GM18526 (cell line): ENCODE measurements around the gene SCD.

Experiments
- POLR2A ChIP-seq: IDR thresholded peaks from 3 replicates; pipeline ENCODE4 v1.6.1; 2011; ENCODE audit not compliant: insufficient read length; ENCODE audit errors: extremely low read depth

Gene SCD

DNA sequence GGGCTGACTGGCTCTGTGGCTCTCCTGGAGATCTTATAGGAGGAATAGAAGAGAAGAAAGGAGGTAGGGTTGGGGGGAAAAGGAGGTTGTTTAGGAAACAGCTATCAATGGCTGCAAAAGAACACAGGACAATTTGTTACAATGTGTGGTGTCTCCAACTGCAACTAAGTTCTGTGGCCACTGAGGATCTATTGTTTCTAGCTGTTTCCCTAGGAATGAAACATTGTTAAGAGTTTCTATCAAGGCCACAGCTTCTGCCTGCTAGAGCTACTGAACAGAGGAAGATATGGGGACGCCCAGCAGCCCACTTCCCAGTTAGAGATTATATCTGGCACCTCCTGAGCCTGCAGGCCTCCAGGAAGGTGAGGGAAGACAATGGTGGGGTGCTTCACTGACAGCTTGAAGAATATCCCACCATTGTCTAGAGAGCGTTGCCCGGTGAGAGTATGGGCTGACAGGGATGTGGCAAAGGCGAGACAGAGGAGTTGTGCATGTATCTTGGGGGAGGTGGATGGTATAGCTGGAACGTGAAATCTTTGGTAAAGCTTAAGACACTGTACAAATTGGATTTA is 4.0 kb downstream of the SCD start:
- no peak for TF ChIP-seq POLR2A

DNA sequence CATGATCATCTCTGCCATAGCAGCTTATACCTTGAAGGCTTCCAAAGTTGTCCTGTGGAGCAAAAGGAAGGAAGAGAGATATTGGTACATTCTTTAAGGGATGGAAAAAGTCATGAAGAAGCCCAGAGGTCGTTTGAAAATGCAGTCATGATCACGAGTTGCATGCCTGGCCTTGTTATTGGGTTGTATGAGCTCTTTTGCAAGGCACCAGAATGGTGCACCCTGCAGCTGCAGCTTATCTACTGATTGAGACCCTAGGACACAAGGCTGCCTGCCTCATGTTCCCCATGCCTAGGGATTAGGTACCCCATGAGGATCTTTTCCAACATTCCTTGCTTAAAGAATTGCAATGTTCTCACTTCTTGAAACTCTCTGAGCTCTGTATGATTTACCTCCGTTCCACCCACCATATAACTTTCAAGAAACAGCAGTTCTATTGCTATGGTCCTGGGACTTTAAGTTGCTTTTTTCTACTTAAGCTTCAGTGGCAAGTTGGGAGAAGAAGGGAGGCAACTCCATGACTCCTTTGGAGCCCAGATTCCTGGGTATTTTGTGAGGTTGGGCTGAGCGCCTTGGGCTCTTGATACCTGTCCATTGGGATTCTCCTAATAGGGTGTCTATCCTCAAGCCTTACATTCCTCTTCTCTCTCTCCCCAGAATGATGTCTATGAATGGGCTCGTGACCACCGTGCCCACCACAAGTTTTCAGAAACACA is 6.9 kb downstream of the SCD start:
- no peak for TF ChIP-seq POLR2A

DNA sequence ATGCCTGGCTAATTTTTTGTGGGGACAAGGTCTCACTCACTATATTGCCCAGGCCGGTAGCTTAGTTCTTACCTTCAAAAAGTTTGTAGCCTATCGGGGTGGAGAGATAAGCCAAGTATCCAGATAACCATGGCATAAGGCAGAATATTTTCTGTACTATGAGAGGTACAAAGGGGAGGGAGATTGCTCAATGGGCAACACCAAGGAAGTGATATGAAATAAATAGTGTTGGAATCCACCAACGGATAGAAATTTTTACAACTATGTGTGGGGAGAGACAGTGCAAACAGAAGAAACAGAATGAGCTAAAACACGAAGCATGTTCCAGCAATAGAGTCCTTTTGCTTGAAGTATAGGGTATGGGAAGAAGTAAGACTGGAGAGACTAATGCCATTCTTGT is 8.1 kb downstream of the SCD start:
- no peak for TF ChIP-seq POLR2A

DNA sequence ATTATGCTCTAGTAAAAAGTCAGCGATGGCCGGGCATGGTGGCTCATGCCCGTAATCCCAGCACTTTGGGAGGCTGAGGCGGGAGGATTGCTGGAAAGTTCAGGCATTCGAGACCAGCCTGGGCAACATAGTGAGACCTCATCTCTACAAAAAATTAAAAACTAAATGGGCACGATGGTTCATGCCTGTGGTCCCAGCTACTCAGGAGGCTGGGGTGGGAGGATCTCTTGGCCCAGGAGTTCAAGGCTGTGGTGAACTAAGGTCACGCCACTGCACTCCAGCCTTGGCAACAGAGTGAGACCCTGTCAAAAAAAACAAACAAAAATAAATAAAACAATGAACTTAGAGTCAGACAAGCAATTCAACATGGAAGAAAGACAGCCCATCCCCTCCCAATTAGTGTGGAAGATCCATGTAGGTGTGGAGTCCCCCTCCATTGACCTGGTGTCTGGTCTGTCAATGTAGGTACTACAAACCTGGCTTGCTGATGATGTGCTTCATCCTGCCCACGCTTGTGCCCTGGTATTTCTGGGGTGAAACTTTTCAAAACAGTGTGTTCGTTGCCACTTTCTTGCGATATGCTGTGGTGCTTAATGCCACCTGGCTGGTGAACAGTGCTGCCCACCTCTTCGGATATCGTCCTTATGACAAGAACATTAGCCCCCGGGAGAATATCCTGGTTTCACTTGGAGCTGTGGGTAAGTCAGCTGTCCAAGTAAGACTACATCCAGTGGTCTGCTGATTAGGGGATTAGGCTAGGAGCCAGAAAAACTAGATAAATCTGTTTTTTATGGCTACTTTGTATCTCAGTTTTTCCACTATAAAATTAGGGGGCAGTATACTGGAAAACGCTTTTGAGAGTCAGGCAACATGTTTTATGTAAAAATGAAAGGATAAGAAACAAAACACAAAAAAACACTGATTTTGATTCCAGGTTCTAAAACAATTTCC is 9.3 kb downstream of the SCD start:
- no peak for TF ChIP-seq POLR2A

DNA sequence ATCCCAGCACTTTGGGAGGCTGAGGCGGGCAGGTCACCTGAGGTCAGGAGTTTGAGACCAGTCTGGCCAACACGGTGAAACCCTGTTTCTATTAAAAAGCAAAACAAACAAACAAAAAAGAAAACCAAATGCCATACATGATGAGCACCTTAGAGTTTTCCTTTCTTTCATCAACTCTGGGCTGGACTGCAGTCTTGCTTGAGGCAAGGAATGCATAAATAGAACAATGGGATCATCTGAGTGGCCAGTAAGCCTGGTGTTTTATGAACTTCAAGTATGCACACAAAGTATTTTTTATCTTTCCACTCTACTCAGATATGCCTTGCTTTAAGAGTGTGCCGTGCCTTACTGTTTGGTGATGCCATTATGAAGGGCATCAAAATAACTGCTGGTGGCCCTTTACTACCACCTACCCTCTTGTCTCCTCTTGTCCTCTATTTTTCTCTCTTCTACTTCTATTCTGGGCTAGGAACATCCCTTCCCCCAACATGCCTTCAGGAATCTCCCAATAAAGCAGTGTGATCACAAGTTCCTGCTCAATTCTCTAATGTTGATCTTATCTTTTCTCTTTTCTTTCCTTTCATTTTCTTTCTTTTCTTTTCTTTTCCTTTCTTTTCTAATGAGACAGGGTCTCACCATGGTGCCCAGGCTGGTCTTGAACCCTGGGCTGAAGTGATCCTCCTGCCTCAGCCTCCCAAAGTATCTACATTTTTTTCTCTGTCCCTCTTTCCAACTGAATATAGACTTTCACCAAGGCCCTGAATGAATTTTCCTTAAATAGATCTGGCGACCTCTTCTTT is 10.2 kb downstream of the SCD start:
- no peak for TF ChIP-seq POLR2A

GRCh38 chr10:100359030-100359432 is 12.0 kb downstream of the SCD start:
- TF ChIP-seq POLR2A, result no peak

GRCh38 chr10:100359529-100360150 is 12.6 kb downstream of the SCD start:
- TF ChIP-seq POLR2A, result no peak

DNA sequence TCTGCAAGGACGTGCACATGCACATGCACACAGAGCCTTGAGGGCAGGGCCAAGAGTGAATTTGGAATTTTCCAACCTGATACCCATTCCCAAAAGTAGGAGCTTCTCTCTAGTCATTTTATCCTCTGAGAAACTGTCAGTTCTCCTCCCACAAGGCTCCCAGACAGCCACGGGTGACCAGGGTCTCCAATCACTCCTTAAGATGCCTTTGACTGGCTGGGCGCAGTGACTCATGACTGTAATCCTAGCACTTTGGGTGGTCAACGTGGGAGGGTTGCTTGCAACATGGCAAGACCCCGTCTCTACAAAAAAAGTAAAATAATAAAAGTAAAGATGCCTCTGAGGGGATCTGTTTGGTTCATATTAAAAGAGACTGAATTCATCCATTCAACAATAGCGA is 13.2 kb downstream of the SCD start:
- TF ChIP-seq POLR2A, result no peak

GRCh38 chr10:100362570-100363496 is 15.8 kb downstream of the SCD start:
- TF ChIP-seq POLR2A, result no peak

DNA sequence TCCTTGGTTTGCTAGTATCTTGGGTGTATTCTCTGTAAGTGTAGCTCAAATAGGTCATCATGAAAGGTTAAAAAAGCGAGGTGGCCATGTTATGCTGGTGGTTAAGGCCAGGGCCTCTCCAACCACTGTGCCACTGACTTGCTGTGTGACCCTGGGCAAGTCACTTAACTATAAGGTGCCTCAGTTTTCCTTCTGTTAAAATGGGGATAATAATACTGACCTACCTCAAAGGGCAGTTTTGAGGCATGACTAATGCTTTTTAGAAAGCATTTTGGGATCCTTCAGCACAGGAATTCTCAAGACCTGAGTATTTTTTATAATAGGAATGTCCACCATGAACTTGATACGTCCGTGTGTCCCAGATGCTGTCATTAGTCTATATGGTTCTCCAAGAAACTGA is 17.1 kb downstream of the SCD start:
- TF ChIP-seq POLR2A, result no peak

DNA sequence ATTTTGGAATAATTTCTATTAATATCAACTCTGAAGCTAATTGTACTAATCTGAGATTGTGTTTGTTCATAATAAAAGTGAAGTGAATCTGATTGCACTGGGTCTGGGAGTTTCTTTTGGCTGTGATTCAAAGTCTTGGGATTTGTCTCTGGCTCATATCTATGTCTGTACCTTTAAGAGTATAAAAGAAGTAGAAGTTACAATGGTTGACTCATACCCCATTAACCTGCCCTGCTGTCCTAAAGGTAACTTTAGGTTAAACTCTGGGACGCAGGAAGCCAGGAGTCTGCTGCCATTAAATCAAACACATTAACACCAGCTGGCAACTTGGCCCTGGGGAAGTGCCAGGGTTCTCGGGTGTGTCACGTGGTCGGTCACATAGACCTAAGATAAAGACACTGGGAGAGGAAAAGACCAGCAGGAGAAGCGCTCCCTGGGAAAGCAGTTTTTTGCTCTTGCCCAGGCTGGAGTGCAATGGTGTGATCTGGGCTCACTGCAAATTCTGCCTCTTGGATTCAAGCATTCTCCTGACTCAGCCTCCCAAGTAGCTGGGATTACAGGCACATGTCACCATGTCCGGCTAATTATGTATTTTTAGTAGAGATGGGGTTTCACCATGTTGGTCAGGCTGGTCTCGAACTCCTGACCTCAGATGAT is 17.8 kb downstream of the SCD start:
- TF ChIP-seq POLR2A, result no peak

DNA sequence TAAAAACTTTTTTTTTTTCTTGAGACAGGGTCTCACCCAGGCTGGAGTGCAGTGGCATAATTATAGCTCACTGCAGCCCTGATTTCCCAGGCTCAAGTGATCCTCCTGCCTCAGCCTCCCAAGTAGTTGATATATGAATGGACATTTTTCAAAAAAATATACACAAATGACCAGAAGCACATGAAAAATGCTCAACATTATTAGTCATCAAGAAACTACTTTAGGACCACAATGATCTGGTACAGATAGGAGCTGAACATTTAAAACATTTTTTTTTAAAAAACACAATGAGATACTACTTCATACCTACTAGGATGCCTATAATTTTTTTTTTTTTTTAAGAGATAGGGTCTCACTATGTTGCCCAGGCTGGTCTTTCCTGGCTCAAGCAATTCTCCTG is 21.7 kb downstream of the SCD start:
- no peak for TF ChIP-seq POLR2A
